Keratinocyte (primary cell): Measurements from ENCODE around the gene PRDX1. TPM values are rescaled to one million over a fixed set of nuclear protein-coding genes. Genes with fewer than 3 reads are reported as not detected.

ENCODE experiments used
- DNase-seq: peaks from one replicate; pipeline ENCODE4 v3.0.0-alpha.2; 2011; ENCODE audit warnings: low read depth, missing footprints, low spot score
- FAIRE-seq: peaks from 2 replicates; lab custom pipeline; 2011; peaks lifted over from hg19 to GRCh38; lab: Jason Lieb, UNC
- H2AFZ ChIP-seq: 2 replicates; pipeline ENCODE4 v1.6.0; 2012; ENCODE audit warnings: low read length, control low read depth, inconsistent platforms; ENCODE audit not compliant: control insufficient read depth
- H3K27ac ChIP-seq: 2 replicates; pipeline ENCODE4 v1.5.1; 2011; ENCODE audit warnings: low read length; ENCODE audit not compliant: control insufficient read depth, insufficient read depth
- H3K27me3 ChIP-seq: 3 replicates; pipeline ENCODE4 v1.6.0; 2011; ENCODE audit warnings: low read length; ENCODE audit not compliant: control insufficient read depth, insufficient read depth; ENCODE audit errors: extremely low read depth
- H3K36me3 ChIP-seq, 2 experiments: 2 replicates in 1 of 2; 3 replicates in 1 of 2; pipeline ENCODE4 v1.5.1; 2011; ENCODE audit warnings: low read length in 2 of 2, mild to moderate bottlenecking in 1 of 2; ENCODE audit not compliant: control insufficient read depth in 2 of 2, insufficient read depth in 2 of 2; ENCODE audit errors: extremely low read depth in 1 of 2
- H3K4me1 ChIP-seq: 3 replicates; pipeline ENCODE4 v1.5.1; 2011; ENCODE audit warnings: low read length; ENCODE audit not compliant: control insufficient read depth, insufficient read depth; ENCODE audit errors: extremely low read depth
- H3K4me2 ChIP-seq: 3 replicates; pipeline ENCODE4 v1.6.0; 2011; ENCODE audit warnings: low read depth, low read length; ENCODE audit not compliant: control insufficient read depth, insufficient read depth; ENCODE audit errors: extremely low read depth
- H3K4me3 ChIP-seq, 3 experiments: fragments of 200-600 bp in 1 of 3; sonication (generic) in 1 of 3; 2 replicates in 2 of 3; 3 replicates in 1 of 3; pipeline ENCODE4 v1.5.1; 2011 to 2016; ENCODE audit warnings: low read length in 3 of 3, mild to moderate bottlenecking in 3 of 3, control low read depth in 2 of 3, inconsistent platforms in 1 of 3, low read depth in 1 of 3, mixed read lengths in 1 of 3, mixed run types in 1 of 3, moderate library complexity in 1 of 3; ENCODE audit not compliant: control insufficient read depth in 2 of 3, insufficient read depth in 2 of 3; ENCODE audit errors: extremely low read depth in 1 of 3
- H3K79me2 ChIP-seq: 2 replicates; pipeline ENCODE4 v1.6.0; 2012; ENCODE audit warnings: low read length; ENCODE audit not compliant: control insufficient read depth, insufficient read depth
- H3K9ac ChIP-seq: 3 replicates; pipeline ENCODE4 v1.6.0; 2011; ENCODE audit warnings: low read length; ENCODE audit not compliant: control insufficient read depth, insufficient read depth; ENCODE audit errors: extremely low read depth
- H3K9me1 ChIP-seq: 3 replicates; pipeline ENCODE4 v1.6.0; 2011; ENCODE audit warnings: low read length; ENCODE audit not compliant: control insufficient read depth, insufficient read depth; ENCODE audit errors: extremely low read depth
- H3K9me3 ChIP-seq: 2 replicates; pipeline ENCODE4 v1.5.1; 2012; ENCODE audit warnings: low read depth, low read length; ENCODE audit not compliant: control insufficient read depth
- H4K20me1 ChIP-seq: 3 replicates; pipeline ENCODE4 v1.6.0; 2011; ENCODE audit warnings: low read length; ENCODE audit not compliant: control insufficient read depth, insufficient read depth; ENCODE audit errors: extremely low read depth
- CTCF ChIP-seq, 3 experiments: IDR thresholded peaks in 1 of 3; conservative IDR thresholded peaks in 1 of 3; optimal IDR thresholded peaks in 1 of 3; 2 replicates in 2 of 3; 3 replicates in 1 of 3; pipeline versions ENCODE3 to v1.5.1; 2011; ENCODE audit warnings: low read length in 3 of 3, mild to moderate bottlenecking in 3 of 3, moderate library complexity in 2 of 3, control low read depth in 1 of 3, inconsistent platforms in 1 of 3; ENCODE audit not compliant: insufficient read depth in 2 of 3; ENCODE audit errors: extremely low read depth in 1 of 3
- EZH2 ChIP-seq: IDR thresholded peaks from one replicate; pipeline ENCODE4 v1.6.1; 2012; ENCODE audit warnings: inconsistent platforms, mild to moderate bottlenecking, low read length, moderate library complexity
- dilution Hi-C: fragments of 300-500 bp; cut with MboI; formaldehyde crosslinking; loops from one replicate; pipeline ENCODE4 v1.7.0; 2020; ENCODE audit warnings: low sequenced_read_pairs; ENCODE audit not compliant: extremely low pct_ligation_motif_present
- polyA plus RNA-seq, 5 experiments: library from polyadenylated mRNA; depleted of rRNA in 3 of 5; stranded (reverse) in 3 of 5; stranded (forward) in 1 of 5; unstranded in 1 of 5; fragments of >200 nt; gene quantifications; 1 replicate in 1 of 5; 2 replicates in 3 of 5; 3 replicates in 1 of 5; pipeline versions ENCODE4 v1.2.1 to v1.2.3, GENCODE V29; 2011 to 2012; ENCODE audit warnings: missing spikeins in 2 of 5, low read depth in 1 of 5, low replicate concordance in 1 of 5

PRDX1 gene
- polyA plus RNA-seq, 1 donor (not counting 4 experiments of a cell fraction or from before 2014, with no cell fraction given) = 1,251 TPM

GRCh38 chr1:45507893-45508292, 13.8 kb downstream of the PRDX1 start:
- no peak overlapping the region for H3K4me2 ChIP-seq
- dilution Hi-C loops = no loop called here
- no peak overlapping the region for H3K4me3 ChIP-seq
- DNase-seq (no peak), FAIRE-seq (no peak)
- H2AFZ ChIP-seq = no peak overlapping the region
- no peaks in the 10 kb centered on the region for H3K4me1 ChIP-seq
- no peaks in the 10 kb centered on the region for H3K79me2 ChIP-seq
- H3K36me3 ChIP-seq = peaks cover 26 to 27% of the 10 kb centered on the region in 2 experiments
- TF ChIP-seq EZH2 (no peak), CTCF (optimal IDR thresholded peaks at IDR 0.05 in 1 of 3, IDR thresholded peaks at IDR 0.05 in 1 of 3, conservative IDR thresholded peaks at IDR 0.05 in 1 of 3; ENCODE audit: extremely low read depth in 1 of 3, insufficient read depth in 2 of 3, low read length in 3 of 3) (no peak)
- H4K20me1 ChIP-seq = peaks cover 4% of the 10 kb centered on the region
- H3K27ac ChIP-seq = no peak overlapping the region
- no peaks in the 10 kb centered on the region for H3K9me1 ChIP-seq
- no peaks in the 10 kb centered on the region for H3K9me3 ChIP-seq
- H3K27me3 ChIP-seq = no peaks in the 10 kb centered on the region
- H3K9ac ChIP-seq = no peak overlapping the region

- no peaks in the 10 kb centered on the region for H3K4me1 ChIP-seq
- no peaks in the 10 kb centered on the region for H3K79me2 ChIP-seq
- no peak overlapping the region for H3K4me3 ChIP-seq
- no peaks in the 10 kb centered on the region for H3K9me1 ChIP-seq
- H3K27ac ChIP-seq = no peak overlapping the region
- H3K9me3 ChIP-seq = no peaks in the 10 kb centered on the region
- H3K36me3 ChIP-seq = peaks cover 21 to 22% of the 10 kb centered on the region in 2 experiments
- FAIRE-seq (no peak), DNase-seq (no peak)
- TF ChIP-seq EZH2 = no peak
- no peak overlapping the region for H3K4me2 ChIP-seq
- no peak overlapping the region for H3K9ac ChIP-seq
- H2AFZ ChIP-seq = no peak overlapping the region
- H4K20me1 ChIP-seq = no peaks in the 10 kb centered on the region
- H3K27me3 ChIP-seq = no peaks in the 10 kb centered on the region
- dilution Hi-C loops = no loop called here
These were observed 14.5 kb downstream of the PRDX1 start for GRCh38 chr1:45507195-45507594.
